K562 (cell line): ENCODE results near the gene CPNE9. TPM values are rescaled to one million over a fixed set of nuclear protein-coding genes. Genes with fewer than 3 reads are reported as not detected.

Experiments
- ATAC-seq: fragments of 200-7000 bp; cut with Tn5 transposase; 3 replicates; pipeline ENCODE4 v1.9.1; 2020; ENCODE audit warnings: moderate library complexity
- BruUV-seq: library from RNA; stranded (reverse); fragments of 400-500 nt; replicated peaks from 2 replicates; lab custom pipeline; 2021; lab: Mats Ljungman, UMichigan
- CTCF ChIA-PET: fragments of 300-600 bp; formaldehyde crosslinking; extraction: SDS; loops from one replicate; lab custom pipeline; 2021; ENCODE audit warnings: low intra/inter-chr PET ratio; lab: Yijun Ruan, JAX
- POLR2A ChIA-PET: fragments of 300-600, 350-650 bp; sonication (Branson Sonifier 250); formaldehyde crosslinking; extraction: SDS; loops from one replicate; lab custom pipeline; 2021; ENCODE audit warnings: antibody characterized with exemption, inconsistent platforms; lab: Yijun Ruan, JAX
- DNase-seq, 4 experiments: peaks; one replicate each; pipeline versions ENCODE4 v3.0.0 to v3.0.0-alpha.2; 2011 to 2018; ENCODE audit warnings: low spot score in 3 of 4, mixed read lengths in 3 of 4; ENCODE audit errors: extremely low read depth in 1 of 4
- FAIRE-seq: peaks from 2 replicates; lab custom pipeline; 2011; peaks lifted over from hg19 to GRCh38; lab: Jason Lieb, UNC
- H2AFZ ChIP-seq: 2 replicates; pipeline ENCODE4 v1.6.0; 2011; ENCODE audit warnings: low read depth, low read length, control low read depth, inconsistent platforms
- H3K27ac ChIP-seq: fragments of 200-600 bp; 3 replicates; pipeline ENCODE4 v1.8.0; 2011; ENCODE audit warnings: low read depth, mild to moderate bottlenecking, control low read depth, inconsistent platforms, low read length, moderate library complexity, mixed read lengths; ENCODE audit errors: extremely low read depth
- H3K27me3 ChIP-seq, 2 experiments: fragments of 300-600 bp in 1 of 2; 2 replicates in 1 of 2; 3 replicates in 1 of 2; pipeline versions ENCODE4 v1.6.0 to v1.8.0; 2011; ENCODE audit warnings: inconsistent platforms in 2 of 2, low read length in 2 of 2, mild to moderate bottlenecking in 1 of 2, mixed read lengths in 1 of 2, moderate library complexity in 1 of 2; ENCODE audit not compliant: control insufficient read depth in 2 of 2, insufficient read depth in 2 of 2
- H3K36me3 ChIP-seq: fragments of 300-600 bp; 3 replicates; pipeline ENCODE4 v1.8.0; 2011; ENCODE audit warnings: mild to moderate bottlenecking, low read length, inconsistent platforms; ENCODE audit not compliant: control insufficient read depth, insufficient read depth
- H3K4me1 ChIP-seq, 2 experiments: fragments of 200-600 bp in 1 of 2; replicated peaks in 1 of 2; 2 replicates in 1 of 2; 3 replicates in 1 of 2; pipeline versions ENCODE4 v1.5.1 to v1.8.0; 2011; ENCODE audit warnings: inconsistent platforms in 2 of 2, low read length in 2 of 2, mild to moderate bottlenecking in 1 of 2, mixed read lengths in 1 of 2, moderate library complexity in 1 of 2; ENCODE audit not compliant: control insufficient read depth in 2 of 2, insufficient read depth in 2 of 2
- H3K4me2 ChIP-seq: 2 replicates; pipeline ENCODE4 v1.6.1; 2011; ENCODE audit warnings: low read length, control low read depth, inconsistent platforms, mixed read lengths; ENCODE audit not compliant: insufficient read depth
- H3K4me3 ChIP-seq: fragments of 200-600 bp; sonication (generic), shearing (Covaris generic); 2 replicates; pipeline ENCODE4 v1.5.1; 2016; ENCODE audit warnings: control low read depth, inconsistent platforms
- H3K79me2 ChIP-seq: fragments of 200-600 bp; 3 replicates; pipeline ENCODE4 v1.8.0; 2011; ENCODE audit warnings: low read length, inconsistent platforms; ENCODE audit not compliant: control insufficient read depth, insufficient read depth
- H3K9ac ChIP-seq, 2 experiments: 2 replicates each; pipeline versions ENCODE4 v1.6.0 to v1.6.1; 2011; ENCODE audit warnings: low read depth in 2 of 2, low read length in 2 of 2, control low read depth in 1 of 2, inconsistent platforms in 1 of 2, mild to moderate bottlenecking in 1 of 2, mixed read lengths in 1 of 2; ENCODE audit not compliant: insufficient read depth in 1 of 2
- H3K9me1 ChIP-seq: one replicate; pipeline ENCODE4 v1.6.0; 2011; ENCODE audit warnings: inconsistent platforms, mild to moderate bottlenecking, low read length, moderate library complexity; ENCODE audit not compliant: control insufficient read depth, insufficient read depth
- H3K9me3 ChIP-seq: replicated peaks from 2 replicates; pipeline ENCODE4 v1.5.1; 2011; ENCODE audit warnings: low read depth, low read length, inconsistent platforms; ENCODE audit not compliant: control insufficient read depth, insufficient read depth
- H4K20me1 ChIP-seq: replicated peaks from 2 replicates; pipeline ENCODE4 v1.6.1; 2011; ENCODE audit warnings: low read length, inconsistent platforms, mixed read lengths; ENCODE audit not compliant: control insufficient read depth, insufficient read depth
- BCOR ChIP-seq: fragments of 450-650 bp; IDR thresholded peaks from 2 replicates; pipeline ENCODE4 v1.6.1; 2016
- DIDO1 ChIP-seq: fragments of 450-650 bp; IDR thresholded peaks from 2 replicates; pipeline ENCODE4 v1.6.1; 2016; ENCODE audit warnings: low read depth, missing biosample characterization, missing genetic modification characterization
- E4F1 ChIP-seq: fragments of 250-450 bp; sonication (Bioruptor Pico); IDR thresholded peaks from 2 replicates; pipeline ENCODE4 v1.5.0; 2021; ENCODE audit warnings: mild to moderate bottlenecking, borderline replicate concordance
- EGR1 ChIP-seq: fragments of 450-650 bp; conservative IDR thresholded peaks from 2 replicates; pipeline ENCODE4 v1.6.1; 2017; ENCODE audit warnings: mild to moderate bottlenecking
- HMGXB4 ChIP-seq: sonication (generic); formaldehyde crosslinking; IDR thresholded peaks from 2 replicates; pipeline ENCODE4 v1.8.1; 2023; ENCODE audit warnings: mild to moderate bottlenecking, missing genetic modification reagents
- MTA3 ChIP-seq: fragments of 450-650 bp; formaldehyde crosslinking; IDR thresholded peaks from 2 replicates; pipeline ENCODE4 v1.6.1; 2017; ENCODE audit warnings: mild to moderate bottlenecking, borderline replicate concordance
- NCOR1 ChIP-seq: fragments of 450-650 bp; IDR thresholded peaks from 2 replicates; pipeline ENCODE4 v1.6.1; 2016; ENCODE audit warnings: mild to moderate bottlenecking, moderate library complexity
- SNIP1 ChIP-seq: fragments of 450-650 bp; IDR thresholded peaks from 2 replicates; pipeline ENCODE4 v1.7.1; 2017; ENCODE audit warnings: low read depth, mild to moderate bottlenecking
- TAL1 ChIP-seq: fragments of 450-650 bp; IDR thresholded peaks from 2 replicates; pipeline ENCODE4 v1.6.1; 2016; ENCODE audit warnings: mild to moderate bottlenecking
- XRCC3 ChIP-seq: fragments of 450-650 bp; IDR thresholded peaks from 2 replicates; pipeline ENCODE4 v1.6.1; 2017; ENCODE audit warnings: mild to moderate bottlenecking, moderate library complexity
- ZNF212 ChIP-seq: fragments of 450-650 bp; formaldehyde crosslinking; IDR thresholded peaks from 2 replicates; pipeline ENCODE4 v1.4.0; 2020; ENCODE audit warnings: mild to moderate bottlenecking
- ZNF609 ChIP-seq: sonication (generic); formaldehyde crosslinking; IDR thresholded peaks from 2 replicates; pipeline ENCODE4 v1.8.1; 2023; ENCODE audit warnings: missing genetic modification reagents, mild to moderate bottlenecking, borderline replicate concordance
- ZZZ3 ChIP-seq: fragments of 450-650 bp; IDR thresholded peaks from 2 replicates; pipeline ENCODE4 v1.6.1; 2016; ENCODE audit warnings: antibody characterized with exemption, mild to moderate bottlenecking, moderate library complexity
- WGBS: fragments of 100-300 bp; shearing (Covaris generic); methylation state at CpG from one replicate; pipeline ENCODE4 v1.1.6; 2016; ENCODE audit warnings: low coverage, mixed read lengths; ENCODE audit not compliant: insufficient coverage; ENCODE audit errors: missing lambda C conversion rate; 5-methylcytosine and 5-hydroxymethylcytosine counted together
- in situ Hi-C: fragments of 300-500 bp; cut with MboI; formaldehyde crosslinking; loops from 4 replicates; pipeline ENCODE4 v1.15.0; 2018; ENCODE audit warnings: inconsistent platforms, mixed read lengths
- intact Hi-C: fragments of 100-400 bp; cut with micrococcal nuclease; formaldehyde crosslinking; loops from 2 replicates; pipeline ENCODE4 v1.14.2; 2022
- polyA plus RNA-seq, 8 experiments: library from polyadenylated mRNA; depleted of rRNA in 4 of 8; stranded (reverse) in 5 of 8; unstranded in 3 of 8; fragments of >200 nt; fragmentation: Nextera tagmentation in 2 of 8; fragmentation: Illumina TruSeq in 1 of 8; extraction: Ambion mirVana in 2 of 8; extraction: Trizol in 1 of 8; gene quantifications; 2 replicates each; pipeline versions ENCODE4 v1.2.1 to v1.2.3, GENCODE V29; 2011 to 2014; ENCODE audit warnings: inconsistent platforms in 1 of 8, missing spikeins in 1 of 8
- total RNA-seq, 7 experiments: library from RNA; depleted of rRNA in 6 of 7; stranded (reverse); fragments of >200 nt in 6 of 7; fragmentation: Illumina TruSeq in 2 of 7; extraction: Trizol in 2 of 7; gene quantifications; 2 replicates each; pipeline versions ENCODE4 v1.2.1 to v1.2.3, GENCODE V29; 2011 to 2021; ENCODE audit warnings: low replicate concordance in 1 of 7

CPNE9 gene
- total and polyA plus RNA-seq, 9 of the 15 experiments (the other 6 are each of a cell fraction or from before 2014, with no cell fraction given), result 0.22 to 0.56 (median 0.29) TPM; not detected in 3

- TSS peak; percentile 39 for BruUV-seq
- CTCF ChIA-PET, result no interaction called here
- intact Hi-C loops (no loop called here), in situ Hi-C loops (no loop called here)
- no peak for FAIRE-seq
- no peak for DNase-seq
- H3K9ac ChIP-seq, result no peak overlapping the region
- no peaks in the 10 kb centered on the region for H3K9me1 ChIP-seq
- no peak overlapping the region for H3K4me3 ChIP-seq
- no peaks in the 10 kb centered on the region for H4K20me1 ChIP-seq
- 82% methylated on average over 10 of the region's 10 CpGs for WGBS
- H2AFZ ChIP-seq, result no peak overlapping the region
- peaks cover 8 to 18% of the 10 kb centered on the region in 2 experiments; a peak in 4 of 5 replicates for H3K4me1 ChIP-seq
- no peak overlapping the region for H3K27ac ChIP-seq
- H3K4me2 ChIP-seq, result no peak overlapping the region
- TF ChIP-seq XRCC3, result no peak
- TF ChIP-seq TAL1, result no peak
- no peak for TF ChIP-seq ZZZ3
- TF ChIP-seq E4F1 (CRISPR knock-in tag), result no peak
- no peak for TF ChIP-seq EGR1
- no peak for TF ChIP-seq NCOR1
- TF ChIP-seq ZNF212 (CRISPR knock-in tag), result no peak
- TF ChIP-seq HMGXB4 (CRISPR knock-in tag), result no peak
- TF ChIP-seq BCOR, result no peak
- no peak for TF ChIP-seq ZNF609 (CRISPR knock-in tag)
- TF ChIP-seq MTA3, result no peak
- no peak for TF ChIP-seq SNIP1
- no peak for TF ChIP-seq DIDO1
- TF ChIP-seq, all 486 proteins: peak for 0
- POLR2A ChIA-PET, result interaction anchor here (0.5 to 1.7 kb wide), 7 partner anchors 9 to 849 kb away, joined by 3 to 12 read pairs (median 4); partner anchors contain the start of gene GHRL
- no peak for ATAC-seq
- no peaks in the 10 kb centered on the region for H3K9me3 ChIP-seq
- no peaks in the 10 kb centered on the region for H3K79me2 ChIP-seq
- H3K36me3 ChIP-seq, result peaks cover 26% of the 10 kb centered on the region; the same call in 2 of the 3 replicates
- H3K27me3 ChIP-seq, result 0 out of 5 replicates have a peak, but pooled peaks cover 0 to 3% of the 10 kb centered on the region in 2 experiments
Measured at GRCh38 chr3:9701711-9702110, 1.9 kb upstream of the CPNE9 start.
